Natural killer cell treated with Interleukin-12 subunit alpha and Interleukin-12 subunit beta and Interleukin-15 and Interleukin-18, amount 100 ng/mL, for 72 hours (primary cell): Measurements from ENCODE around the gene IRS2. TPM values are rescaled to one million over a fixed set of nuclear protein-coding genes. Genes with fewer than 3 reads are reported as not detected.
A peak's percentile ranks its signal among the peaks of the same experiment; 100 is the strongest.

Source experiments
- ATAC-seq, 2 donors: fragments of 150-1000 bp; cut with Tn5 transposase in 1 of 2; sonication (Bioruptor Pico), chemical (Tn5 transposase) in 1 of 2; 2 replicates each; pipeline ENCODE4 v1.10.0; 2021
- DNase-seq: peaks from one replicate; pipeline ENCODE4 v3.0.0; 2022; ENCODE audit warnings: low spot score
- H3K27ac Mint-ChIP-seq, 2 donors: 1 replicate in 1 of 2; 2 replicates in 1 of 2; pipeline ENCODE4 v1.8.0; 2022; ENCODE audit warnings: mixed read lengths in 2 of 2, mild to moderate bottlenecking in 1 of 2, moderate library complexity in 1 of 2
- H3K27me3 Mint-ChIP-seq, 2 donors: 1 replicate in 1 of 2; 2 replicates in 1 of 2; pipeline ENCODE4 v1.8.0; 2022; ENCODE audit warnings: mixed read lengths in 2 of 2
- H3K36me3 Mint-ChIP-seq: one replicate; pipeline ENCODE4 v1.8.0; 2022; ENCODE audit warnings: mixed read lengths
- H3K4me1 Mint-ChIP-seq, 2 donors: 1 replicate in 1 of 2; 2 replicates in 1 of 2; pipeline ENCODE4 v1.8.0; 2022; ENCODE audit warnings: low read depth in 2 of 2, mixed read lengths in 2 of 2, mild to moderate bottlenecking in 1 of 2
- H3K4me3 Mint-ChIP-seq: one replicate; pipeline ENCODE4 v1.8.0; 2022; ENCODE audit warnings: mixed read lengths
- H3K9me3 Mint-ChIP-seq: 2 replicates; pipeline ENCODE4 v1.8.0; 2022; ENCODE audit warnings: mixed read lengths
- total RNA-seq, 2 donors: library from RNA; stranded (reverse); gene quantifications; one replicate each; pipeline ENCODE4 v1.2.3, GENCODE V29; 2022

The IRS2 gene
- total RNA-seq, 2 donors from 2014 or later: 0.95 to 1.1 TPM

- Mint-ChIP-seq H3K4me3 (no peak overlapping the region), H3K4me1 (peaks cover 6 to 9% of the 10 kb centered on the region in 2 donors), H3K27me3 (peaks cover 24 to 29% of the 10 kb centered on the region in 2 donors), H3K9me3 (no peaks in the 10 kb centered on the region), H3K27ac (peak overlapping the region in 1 of 2 donors; percentile 15), H3K36me3 (no peaks in the 10 kb centered on the region)
- no peak for DNase-seq
- ATAC-seq: no peak
Measured at GRCh38 chr13:109790942-109791605, 4.7 kb upstream of the IRS2 start.

DNA sequence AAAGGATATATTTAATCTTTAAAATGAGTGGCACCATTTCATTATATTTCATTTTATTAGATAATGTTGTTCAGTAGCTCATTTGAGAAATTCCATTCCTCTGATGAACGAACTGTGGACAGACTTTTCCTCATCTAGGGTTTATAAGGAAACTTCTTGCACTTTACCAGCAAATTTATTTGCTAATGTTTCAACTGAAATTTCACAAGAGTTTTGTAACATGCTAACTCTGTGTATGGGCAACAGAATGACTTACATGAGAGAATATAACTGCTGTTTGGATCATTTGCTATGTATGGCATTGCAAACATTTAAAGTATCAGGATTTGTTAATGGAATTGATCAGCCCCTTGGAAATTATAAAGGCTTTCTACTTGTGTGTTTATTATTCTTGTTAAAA lies 3.7 kb upstream of the IRS2 start:
- DNase-seq (no peak), ATAC-seq (no peak)
- peaks cover 16 to 24% of the 10 kb centered on the region in 2 donors for H3K27me3 Mint-ChIP-seq
- no peak overlapping the region for H3K27ac Mint-ChIP-seq
- no peaks in the 10 kb centered on the region for H3K36me3 Mint-ChIP-seq
- no peak overlapping the region for H3K4me3 Mint-ChIP-seq
- peaks cover 6 to 9% of the 10 kb centered on the region in 2 donors for H3K4me1 Mint-ChIP-seq
- no peaks in the 10 kb centered on the region for H3K9me3 Mint-ChIP-seq

DNA sequence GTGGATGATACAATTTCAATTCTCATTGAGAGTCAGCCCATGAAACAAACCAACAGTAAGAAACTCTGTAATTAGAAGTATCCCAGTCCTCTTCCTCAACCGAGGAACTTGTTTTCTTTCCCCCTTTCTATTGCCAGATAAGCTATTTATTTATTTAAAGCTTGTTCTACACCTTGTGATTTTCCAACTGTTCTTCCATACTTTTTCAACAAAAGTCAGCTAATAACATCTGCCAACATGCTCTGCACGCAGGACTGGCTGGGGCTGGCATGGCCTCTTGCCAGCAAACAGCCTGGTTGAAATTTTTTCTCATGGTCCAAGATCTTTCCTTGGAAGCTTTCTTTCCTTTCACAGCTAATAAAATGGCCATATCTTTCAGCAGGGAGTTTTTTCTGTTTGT lies 2.9 kb upstream of the IRS2 start:
- H3K4me1 Mint-ChIP-seq: peaks cover 6 to 9% of the 10 kb centered on the region in 2 donors
- H3K4me3 Mint-ChIP-seq: no peak overlapping the region
- DNase-seq: no peak
- no peaks in the 10 kb centered on the region for H3K36me3 Mint-ChIP-seq
- no peak overlapping the region for H3K27ac Mint-ChIP-seq
- peaks cover 16 to 24% of the 10 kb centered on the region in 2 donors for H3K27me3 Mint-ChIP-seq
- no peak for ATAC-seq
- H3K9me3 Mint-ChIP-seq: no peaks in the 10 kb centered on the region

- Mint-ChIP-seq H3K36me3 (no peaks in the 10 kb centered on the region), H3K9me3 (no peaks in the 10 kb centered on the region), H3K27ac (no peak overlapping the region), H3K27me3 (peaks cover 16 to 24% of the 10 kb centered on the region in 2 donors), H3K4me1 (peaks cover 6 to 9% of the 10 kb centered on the region in 2 donors), H3K4me3 (peak overlapping the region; percentile 21)
- DNase-seq: no peak
- ATAC-seq: no peak
Measured at GRCh38 chr13:109788372-109789111, 2.2 kb upstream of the IRS2 start.

DNA sequence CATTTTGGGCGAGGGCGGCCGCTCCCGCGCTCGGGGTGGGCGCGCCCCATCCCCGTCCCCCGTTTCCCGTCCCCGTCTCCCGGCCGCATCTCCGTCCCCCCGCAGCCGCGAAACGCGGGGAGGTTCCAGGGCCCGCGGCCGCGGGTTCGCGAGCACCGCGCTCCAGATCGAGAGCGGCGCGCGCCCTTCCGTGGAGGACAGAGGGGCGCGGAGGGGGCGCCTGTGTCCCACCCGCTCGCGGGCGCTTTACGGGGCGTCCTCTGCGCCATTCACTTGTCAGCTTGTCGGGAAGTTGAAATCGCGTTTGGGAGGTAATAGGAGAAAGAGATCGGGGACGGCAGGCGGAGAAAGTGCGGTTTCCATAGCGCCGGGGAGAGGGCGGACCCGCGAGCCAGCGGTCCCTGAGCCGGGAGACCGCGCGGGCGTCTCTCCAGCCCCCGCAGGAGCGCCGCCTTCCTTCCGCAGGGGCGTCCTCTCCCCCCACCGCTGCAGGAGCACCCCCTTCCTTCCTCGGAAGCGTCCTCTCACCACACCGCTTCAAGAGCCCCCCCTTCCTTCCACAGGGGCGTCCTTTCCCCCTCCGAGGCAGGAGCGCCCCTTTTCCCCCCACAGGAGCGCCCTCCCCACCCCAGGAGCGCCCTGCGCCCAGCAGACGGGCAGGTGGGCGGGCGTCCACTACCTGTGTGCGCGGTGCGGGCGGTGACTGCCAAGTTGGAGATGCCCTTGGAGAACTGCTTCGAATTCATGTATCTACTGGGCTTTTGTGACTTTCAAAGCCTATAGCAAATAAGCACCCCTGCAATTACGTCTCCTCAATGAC lies 962 bp upstream of the IRS2 start:
- DNase-seq (no peak), ATAC-seq (no peak)
- no peaks in the 10 kb centered on the region for H3K36me3 Mint-ChIP-seq
- H3K4me1 Mint-ChIP-seq: peaks cover 6 to 9% of the 10 kb centered on the region in 2 donors
- peak overlapping the region; percentile 53 for H3K4me3 Mint-ChIP-seq
- peaks cover 16 to 24% of the 10 kb centered on the region in 2 donors for H3K27me3 Mint-ChIP-seq
- no peak overlapping the region for H3K27ac Mint-ChIP-seq
- no peaks in the 10 kb centered on the region for H3K9me3 Mint-ChIP-seq

GRCh38 chr13:109785892-109786450 lies 412 bp downstream of the IRS2 start:
- ATAC-seq (peak; percentile 39 to 45), DNase-seq (no peak)
- Mint-ChIP-seq H3K27me3 (peaks cover 10 to 17% of the 10 kb centered on the region in 2 donors), H3K9me3 (no peaks in the 10 kb centered on the region), H3K36me3 (no peaks in the 10 kb centered on the region), H3K27ac (no peak overlapping the region), H3K4me3 (peak overlapping the region; percentile 72), H3K4me1 (peaks cover 8 to 12% of the 10 kb centered on the region in 2 donors)

DNA sequence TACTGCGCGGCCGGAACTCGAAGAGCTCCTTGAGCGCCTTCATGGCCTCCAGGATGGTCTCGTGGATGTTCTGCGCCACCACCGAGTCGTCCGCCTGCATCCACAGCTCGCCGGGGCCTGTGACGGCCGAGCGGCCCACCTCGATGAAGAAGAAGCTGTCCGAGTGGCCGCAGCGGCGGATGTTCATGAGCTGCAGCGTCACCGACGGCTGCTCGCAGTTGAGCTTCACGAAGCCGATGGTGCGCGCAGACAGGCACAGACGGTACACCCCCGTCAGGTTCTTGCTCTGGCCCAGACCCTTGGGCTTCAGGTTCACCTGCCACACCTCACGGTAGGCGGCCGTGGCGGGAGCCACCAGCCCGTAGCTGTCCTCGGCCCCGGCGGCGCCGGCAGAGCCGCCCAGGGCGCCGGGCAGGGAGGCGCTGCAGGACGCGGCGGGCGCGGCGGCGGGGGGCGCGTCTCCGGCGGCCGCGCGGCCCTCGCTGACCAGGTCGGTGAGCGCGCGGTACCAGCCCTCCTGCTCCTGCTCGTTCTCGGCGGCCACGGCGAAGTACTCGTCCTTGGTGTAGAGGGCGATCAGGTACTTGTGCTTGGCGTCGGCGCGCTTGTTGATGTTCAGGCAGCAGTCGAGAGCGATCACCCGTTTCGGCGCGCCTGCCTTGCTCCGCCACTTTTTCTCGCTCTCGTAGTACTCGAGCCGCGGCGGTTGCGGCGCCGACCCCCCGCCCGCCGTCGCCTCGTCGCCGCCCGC lies 1.1 kb downstream of the IRS2 start:
- peaks cover 6 to 14% of the 10 kb centered on the region in 2 donors for H3K27me3 Mint-ChIP-seq
- H3K9me3 Mint-ChIP-seq: no peaks in the 10 kb centered on the region
- H3K27ac Mint-ChIP-seq: no peak overlapping the region
- ATAC-seq: no peak
- no peak for DNase-seq
- no peaks in the 10 kb centered on the region for H3K36me3 Mint-ChIP-seq
- peaks cover 14 to 16% of the 10 kb centered on the region in 2 donors for H3K4me1 Mint-ChIP-seq
- peak overlapping the region; percentile 30 for H3K4me3 Mint-ChIP-seq

GRCh38 chr13:109784590-109785140 lies 1.7 kb downstream of the IRS2 start:
- H3K27ac Mint-ChIP-seq: no peak overlapping the region
- peaks cover 19 to 22% of the 10 kb centered on the region in 2 donors for H3K4me1 Mint-ChIP-seq
- ATAC-seq (peak; percentile 21 to 54), DNase-seq (peak; percentile 66)
- H3K4me3 Mint-ChIP-seq: peak overlapping the region; percentile 30
- H3K36me3 Mint-ChIP-seq: no peaks in the 10 kb centered on the region
- peaks cover 6 to 14% of the 10 kb centered on the region in 2 donors for H3K27me3 Mint-ChIP-seq
- H3K9me3 Mint-ChIP-seq: no peaks in the 10 kb centered on the region

GRCh38 chr13:109783815-109784589 lies 2.4 kb downstream of the IRS2 start:
- peaks cover 26 to 28% of the 10 kb centered on the region in 2 donors for H3K4me1 Mint-ChIP-seq
- ATAC-seq: no peak
- DNase-seq: no peak
- no peaks in the 10 kb centered on the region for H3K9me3 Mint-ChIP-seq
- H3K36me3 Mint-ChIP-seq: no peaks in the 10 kb centered on the region
- H3K27me3 Mint-ChIP-seq: peaks cover 6 to 9% of the 10 kb centered on the region in 2 donors
- no peak overlapping the region for H3K27ac Mint-ChIP-seq
- H3K4me3 Mint-ChIP-seq: no peak overlapping the region

DNA sequence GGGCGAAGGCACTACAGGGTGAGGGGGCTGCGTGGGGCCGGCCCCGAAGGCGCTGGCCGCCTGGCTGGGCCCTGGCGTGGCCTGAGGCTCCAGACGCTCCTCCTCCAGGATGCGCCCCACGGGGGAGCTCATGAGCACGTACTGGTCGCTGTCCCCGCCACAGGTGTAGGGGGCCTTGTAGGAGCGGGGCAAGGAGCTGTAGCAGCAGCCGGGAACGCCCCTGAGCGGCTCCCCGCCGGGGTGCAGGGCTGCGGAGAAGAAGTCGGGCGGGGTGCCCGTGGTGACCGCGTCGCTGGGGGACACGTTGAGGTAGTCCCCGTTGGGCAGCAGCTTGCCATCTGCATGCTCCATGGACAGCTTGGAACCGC lies 3.0 kb downstream of the IRS2 start:
- DNase-seq (no peak), ATAC-seq (no peak)
- Mint-ChIP-seq H3K27me3 (peaks cover 3 to 4% of the 10 kb centered on the region in 2 donors), H3K4me1 (peaks cover 25 to 27% of the 10 kb centered on the region in 2 donors), H3K9me3 (no peaks in the 10 kb centered on the region), H3K27ac (no peak overlapping the region), H3K36me3 (no peaks in the 10 kb centered on the region), H3K4me3 (no peak overlapping the region)

DNA sequence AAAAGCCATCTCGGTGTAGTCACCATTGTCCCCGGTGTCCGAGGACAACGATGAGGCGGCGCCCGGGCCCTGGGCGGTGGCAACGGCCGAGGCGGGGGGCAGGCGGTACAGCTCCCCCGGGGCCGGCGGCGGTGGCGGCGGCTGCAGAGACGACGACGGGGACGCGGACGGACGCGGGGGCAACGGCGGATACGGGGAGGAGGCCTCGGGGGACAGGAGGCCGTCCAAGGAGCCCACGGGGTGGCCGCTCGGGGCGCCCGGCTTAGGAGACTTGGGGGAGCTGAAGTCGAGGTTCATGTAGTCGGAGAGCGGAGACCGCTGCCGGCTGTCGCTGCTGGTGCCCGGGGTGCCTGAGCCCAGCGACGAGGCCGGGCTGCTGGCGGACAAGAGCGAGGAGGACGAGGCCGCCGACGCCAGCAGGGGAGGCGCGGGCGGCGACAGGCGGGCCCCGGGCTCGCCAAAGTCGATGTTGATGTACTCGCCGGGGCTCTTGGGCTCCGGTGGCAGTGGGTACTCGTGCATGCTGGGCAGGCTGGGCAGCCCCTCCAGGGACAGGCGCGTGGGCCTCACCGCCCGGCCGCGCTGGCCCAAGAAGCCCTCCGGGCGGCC lies 3.5 kb downstream of the IRS2 start:
- no peak for DNase-seq
- ATAC-seq: no peak
- Mint-ChIP-seq H3K4me1 (peaks cover 27 to 29% of the 10 kb centered on the region in 2 donors), H3K27ac (no peak overlapping the region), H3K4me3 (no peak overlapping the region), H3K9me3 (no peaks in the 10 kb centered on the region), H3K36me3 (no peaks in the 10 kb centered on the region), H3K27me3 (no peaks in the 10 kb centered on the region)
